Keratinocyte (primary cell): ENCODE data around the gene GPR146. TPM values are rescaled to one million over a fixed set of nuclear protein-coding genes. Genes with fewer than 3 reads are reported as not detected.

ENCODE experiments used
- DNase-seq: peaks from one replicate; pipeline ENCODE4 v3.0.0-alpha.2; 2011; ENCODE audit warnings: low read depth, missing footprints, low spot score
- FAIRE-seq: peaks from 2 replicates; lab custom pipeline; 2011; peaks lifted over from hg19 to GRCh38; lab: Jason Lieb, UNC
- H2AFZ ChIP-seq: 2 replicates; pipeline ENCODE4 v1.6.0; 2012; ENCODE audit warnings: low read length, control low read depth, inconsistent platforms; ENCODE audit not compliant: control insufficient read depth
- H3K27ac ChIP-seq: 2 replicates; pipeline ENCODE4 v1.5.1; 2011; ENCODE audit warnings: low read length; ENCODE audit not compliant: control insufficient read depth, insufficient read depth
- H3K27me3 ChIP-seq: 3 replicates; pipeline ENCODE4 v1.6.0; 2011; ENCODE audit warnings: low read length; ENCODE audit not compliant: control insufficient read depth, insufficient read depth; ENCODE audit errors: extremely low read depth
- H3K36me3 ChIP-seq, 2 experiments: 2 replicates in 1 of 2; 3 replicates in 1 of 2; pipeline ENCODE4 v1.5.1; 2011; ENCODE audit warnings: low read length in 2 of 2, mild to moderate bottlenecking in 1 of 2; ENCODE audit not compliant: control insufficient read depth in 2 of 2, insufficient read depth in 2 of 2; ENCODE audit errors: extremely low read depth in 1 of 2
- H3K4me1 ChIP-seq: 3 replicates; pipeline ENCODE4 v1.5.1; 2011; ENCODE audit warnings: low read length; ENCODE audit not compliant: control insufficient read depth, insufficient read depth; ENCODE audit errors: extremely low read depth
- H3K4me2 ChIP-seq: 3 replicates; pipeline ENCODE4 v1.6.0; 2011; ENCODE audit warnings: low read depth, low read length; ENCODE audit not compliant: control insufficient read depth, insufficient read depth; ENCODE audit errors: extremely low read depth
- H3K4me3 ChIP-seq, 3 experiments: fragments of 200-600 bp in 1 of 3; sonication (generic) in 1 of 3; 2 replicates in 2 of 3; 3 replicates in 1 of 3; pipeline ENCODE4 v1.5.1; 2011 to 2016; ENCODE audit warnings: low read length in 3 of 3, mild to moderate bottlenecking in 3 of 3, control low read depth in 2 of 3, inconsistent platforms in 1 of 3, low read depth in 1 of 3, mixed read lengths in 1 of 3, mixed run types in 1 of 3, moderate library complexity in 1 of 3; ENCODE audit not compliant: control insufficient read depth in 2 of 3, insufficient read depth in 2 of 3; ENCODE audit errors: extremely low read depth in 1 of 3
- H3K79me2 ChIP-seq: 2 replicates; pipeline ENCODE4 v1.6.0; 2012; ENCODE audit warnings: low read length; ENCODE audit not compliant: control insufficient read depth, insufficient read depth
- H3K9ac ChIP-seq: 3 replicates; pipeline ENCODE4 v1.6.0; 2011; ENCODE audit warnings: low read length; ENCODE audit not compliant: control insufficient read depth, insufficient read depth; ENCODE audit errors: extremely low read depth
- H3K9me1 ChIP-seq: 3 replicates; pipeline ENCODE4 v1.6.0; 2011; ENCODE audit warnings: low read length; ENCODE audit not compliant: control insufficient read depth, insufficient read depth; ENCODE audit errors: extremely low read depth
- H3K9me3 ChIP-seq: 2 replicates; pipeline ENCODE4 v1.5.1; 2012; ENCODE audit warnings: low read depth, low read length; ENCODE audit not compliant: control insufficient read depth
- H4K20me1 ChIP-seq: 3 replicates; pipeline ENCODE4 v1.6.0; 2011; ENCODE audit warnings: low read length; ENCODE audit not compliant: control insufficient read depth, insufficient read depth; ENCODE audit errors: extremely low read depth
- CTCF ChIP-seq, 3 experiments: IDR thresholded peaks in 1 of 3; conservative IDR thresholded peaks in 1 of 3; optimal IDR thresholded peaks in 1 of 3; 2 replicates in 2 of 3; 3 replicates in 1 of 3; pipeline versions ENCODE3 to v1.5.1; 2011; ENCODE audit warnings: low read length in 3 of 3, mild to moderate bottlenecking in 3 of 3, moderate library complexity in 2 of 3, control low read depth in 1 of 3, inconsistent platforms in 1 of 3; ENCODE audit not compliant: insufficient read depth in 2 of 3; ENCODE audit errors: extremely low read depth in 1 of 3
- EZH2 ChIP-seq: IDR thresholded peaks from one replicate; pipeline ENCODE4 v1.6.1; 2012; ENCODE audit warnings: inconsistent platforms, mild to moderate bottlenecking, low read length, moderate library complexity
- dilution Hi-C: fragments of 300-500 bp; cut with MboI; formaldehyde crosslinking; loops from one replicate; pipeline ENCODE4 v1.7.0; 2020; ENCODE audit warnings: low sequenced_read_pairs; ENCODE audit not compliant: extremely low pct_ligation_motif_present
- polyA plus RNA-seq, 5 experiments: library from polyadenylated mRNA; depleted of rRNA in 3 of 5; stranded (reverse) in 3 of 5; stranded (forward) in 1 of 5; unstranded in 1 of 5; fragments of >200 nt; gene quantifications; 1 replicate in 1 of 5; 2 replicates in 3 of 5; 3 replicates in 1 of 5; pipeline versions ENCODE4 v1.2.1 to v1.2.3, GENCODE V29; 2011 to 2012; ENCODE audit warnings: missing spikeins in 2 of 5, low read depth in 1 of 5, low replicate concordance in 1 of 5

GPR146 gene
- polyA plus RNA-seq, 1 donor (not counting 4 experiments of a cell fraction or from before 2014, with no cell fraction given): 0.13 TPM

GRCh38 chr7:1093502-1093843, 49.1 kb downstream of the GPR146 start:
- Histone ChIP-seq H3K9ac (no peak overlapping the region), H3K9me3 (no peaks in the 10 kb centered on the region), H3K4me3 (no peak overlapping the region), H2AFZ (no peak overlapping the region), H3K4me2 (no peak overlapping the region), H3K79me2 (peaks cover 11% of the 10 kb centered on the region), H3K4me1 (peaks cover 14% of the 10 kb centered on the region), H3K27ac (no peak overlapping the region), H3K36me3 (peaks cover 0 to 11% of the 10 kb centered on the region in 2 experiments), H4K20me1 (peaks cover 12% of the 10 kb centered on the region), H3K9me1 (no peaks in the 10 kb centered on the region), H3K27me3 (no peaks in the 10 kb centered on the region)
- dilution Hi-C loops: no loop called here
- FAIRE-seq (no peak), DNase-seq (no peak)
- TF ChIP-seq CTCF (optimal IDR thresholded peaks at IDR 0.05 in 1 of 3, IDR thresholded peaks at IDR 0.05 in 1 of 3, conservative IDR thresholded peaks at IDR 0.05 in 1 of 3; ENCODE audit: extremely low read depth in 1 of 3, insufficient read depth in 2 of 3, low read length in 3 of 3): no peak
- no peak for TF ChIP-seq EZH2

GRCh38 chr7:1093916-1094508, 49.7 kb downstream of the GPR146 start:
- no peak overlapping the region for H3K4me3 ChIP-seq
- H3K79me2 ChIP-seq: peaks cover 11% of the 10 kb centered on the region
- H3K36me3 ChIP-seq: peaks cover 0 to 12% of the 10 kb centered on the region in 2 experiments
- H3K4me2 ChIP-seq: no peak overlapping the region
- no peaks in the 10 kb centered on the region for H3K27me3 ChIP-seq
- DNase-seq (no peak), FAIRE-seq (no peak)
- H3K4me1 ChIP-seq: peaks cover 14% of the 10 kb centered on the region
- H4K20me1 ChIP-seq: peaks cover 12% of the 10 kb centered on the region
- H3K9me3 ChIP-seq: no peaks in the 10 kb centered on the region
- no peaks in the 10 kb centered on the region for H3K9me1 ChIP-seq
- no peak for TF ChIP-seq EZH2
- no peak overlapping the region for H3K9ac ChIP-seq
- no peak overlapping the region for H3K27ac ChIP-seq
- dilution Hi-C loops: no loop called here
- no peak overlapping the region for H2AFZ ChIP-seq

- H4K20me1 ChIP-seq: peaks cover 12% of the 10 kb centered on the region
- no peak overlapping the region for H3K4me3 ChIP-seq
- peaks cover 11% of the 10 kb centered on the region for H3K79me2 ChIP-seq
- no peak overlapping the region for H3K27ac ChIP-seq
- dilution Hi-C loops: no loop called here
- H2AFZ ChIP-seq: no peak overlapping the region
- H3K27me3 ChIP-seq: no peaks in the 10 kb centered on the region
- TF ChIP-seq CTCF (optimal IDR thresholded peaks at IDR 0.05 in 1 of 3, IDR thresholded peaks at IDR 0.05 in 1 of 3, conservative IDR thresholded peaks at IDR 0.05 in 1 of 3; ENCODE audit: extremely low read depth in 1 of 3, insufficient read depth in 2 of 3, low read length in 3 of 3): no peak
- no peak for TF ChIP-seq EZH2
- no peaks in the 10 kb centered on the region for H3K9me1 ChIP-seq
- peaks cover 14% of the 10 kb centered on the region for H3K4me1 ChIP-seq
- FAIRE-seq: no peak
- H3K36me3 ChIP-seq: peaks cover 0 to 12% of the 10 kb centered on the region in 2 experiments
- DNase-seq: no peak
- no peak overlapping the region for H3K9ac ChIP-seq
- no peak overlapping the region for H3K4me2 ChIP-seq
- H3K9me3 ChIP-seq: no peaks in the 10 kb centered on the region
Measured at GRCh38 chr7:1094870-1095269, 50.5 kb downstream of the GPR146 start.
